GM13976 (cell line): ENCODE measurements around the gene ZNF500.

Source experiments
- DNase-seq: peaks from one replicate; pipeline ENCODE4 v3.0.0; 2012; ENCODE audit warnings: low spot score
- CTCF ChIP-seq: IDR thresholded peaks from 2 replicates; pipeline ENCODE4 v1.5.1; 2012; ENCODE audit warnings: borderline replicate concordance, mild to moderate bottlenecking; ENCODE audit not compliant: insufficient read depth; ENCODE audit errors: extremely low read depth, missing control alignments, control extremely low read depth
- in situ Hi-C: fragments of 300-500 bp; cut with MboI; formaldehyde crosslinking; loops from one replicate; pipeline ENCODE4 v1.12.0; 2022; ENCODE audit warnings: low sequenced_read_pairs, mixed read lengths, inconsistent platforms; ENCODE audit not compliant: unreplicated experiment

The ZNF500 gene

GRCh38 chr16:4801051-4801961, 34.3 kb upstream of the ZNF500 start:
- no peak for TF ChIP-seq CTCF
- DNase-seq = no peak
- in situ Hi-C loops = no loop called here

GRCh38 chr16:4800290-4801041, 33.5 kb upstream of the ZNF500 start:
- TF ChIP-seq CTCF = no peak
- in situ Hi-C loops = no loop called here
- DNase-seq = peak; percentile 56

GRCh38 chr16:4799171-4799855, 32.4 kb upstream of the ZNF500 start:
- no peak for DNase-seq
- in situ Hi-C loops = no loop called here
- no peak for TF ChIP-seq CTCF

- DNase-seq = no peak
- no peak for TF ChIP-seq CTCF
- in situ Hi-C loops = no loop called here
Measured at GRCh38 chr16:4798456-4798855, 31.5 kb upstream of the ZNF500 start.

GRCh38 chr16:4797805-4798252, 30.9 kb upstream of the ZNF500 start:
- in situ Hi-C loops = no loop called here
- no peak for DNase-seq
- TF ChIP-seq CTCF = no peak
